Smooth muscle cell (in vitro differentiated cells): ENCODE measurements around the gene HTR2B. TPM values are rescaled to one million over a fixed set of nuclear protein-coding genes. Genes with fewer than 3 reads are reported as not detected.
"Not testable (repeated sequence)": the region's sequence is repeated elsewhere in the genome, so short reads cannot be mapped to it uniquely, and the experiment has no call there.

Experiments used
- DNase-seq: peaks from one replicate; lab custom pipeline; 2025; ENCODE audit not compliant: unreplicated experiment; lab: John Stamatoyannopoulos, UW
- H2AFZ ChIP-seq: fragments of 200-600 bp; sonication (generic); 2 replicates; pipeline ENCODE4 v1.6.0; 2016; ENCODE audit warnings: antibody characterized with exemption, low read depth, mild to moderate bottlenecking
- H3F3A ChIP-seq: fragments of 200-600 bp; sonication (generic); 2 replicates; pipeline ENCODE4 v1.6.0; 2017; ENCODE audit warnings: antibody characterized with exemption, low read depth
- H3K27ac ChIP-seq: fragments of 200-600 bp; sonication (generic); 2 replicates; pipeline ENCODE4 v1.5.1; 2016; ENCODE audit warnings: low read depth, mild to moderate bottlenecking
- H3K27me3 ChIP-seq: fragments of 200-600 bp; sonication (generic); 2 replicates; pipeline ENCODE4 v1.6.1; 2016; ENCODE audit warnings: low read depth, mild to moderate bottlenecking
- H3K36me3 ChIP-seq: fragments of 200-600 bp; sonication (generic); 2 replicates; pipeline ENCODE4 v1.5.1; 2016; ENCODE audit warnings: low read depth
- H3K4me1 ChIP-seq: fragments of 200-600 bp; sonication (generic); 2 replicates; pipeline ENCODE4 v1.5.1; 2016; ENCODE audit warnings: low read depth
- H3K4me2 ChIP-seq: fragments of 200-600 bp; sonication (generic); 2 replicates; pipeline ENCODE4 v1.6.0; 2016; ENCODE audit warnings: mild to moderate bottlenecking
- H3K4me3 ChIP-seq: fragments of 200-600 bp; sonication (generic); 2 replicates; pipeline ENCODE4 v1.5.1; 2016; ENCODE audit warnings: mild to moderate bottlenecking
- H3K79me2 ChIP-seq: fragments of 200-600 bp; sonication (generic); 2 replicates; pipeline ENCODE4 v1.6.0; 2016; ENCODE audit warnings: low read depth, mild to moderate bottlenecking
- H3K9ac ChIP-seq: fragments of 200-600 bp; sonication (generic); 2 replicates; pipeline ENCODE4 v1.6.0; 2016; ENCODE audit warnings: low read depth
- H3K9me3 ChIP-seq: fragments of 200-600 bp; sonication (generic); replicated peaks from 2 replicates; pipeline ENCODE4 v1.5.1; 2016; ENCODE audit warnings: low read depth
- H4K20me1 ChIP-seq: fragments of 200-600 bp; sonication (generic); 2 replicates; pipeline ENCODE4 v1.6.0; 2016; ENCODE audit warnings: low read depth
- CTCF ChIP-seq: fragments of 200-600 bp; sonication (generic); IDR thresholded peaks from 2 replicates; pipeline ENCODE4 v1.5.1; 2017; ENCODE audit warnings: borderline replicate concordance, mild to moderate bottlenecking, antibody characterized with exemption; ENCODE audit not compliant: insufficient read depth, poor library complexity, severe bottlenecking
- WGBS: methylation state at CpG from one replicate; pipeline ENCODE4 v1.1.7; 2016; ENCODE audit warnings: low lambda C conversion rate; 5-methylcytosine and 5-hydroxymethylcytosine counted together
- polyA plus RNA-seq: library from polyadenylated mRNA; unstranded; fragments of >200 nt; fragmentation: Nextera tagmentation; extraction: Ambion mirVana; gene quantifications from 2 replicates; pipeline ENCODE4 v1.2.1, GENCODE V29; 2016
- total RNA-seq: library from RNA; depleted of rRNA; stranded (reverse); fragments of >200 nt; gene quantifications from 2 replicates; pipeline ENCODE4 v1.2.3, GENCODE V29; 2014

The HTR2B gene
- total and polyA plus RNA-seq, 2 experiments from 2014 or later, result 0.07 TPM; not detected in 1

DNA sequence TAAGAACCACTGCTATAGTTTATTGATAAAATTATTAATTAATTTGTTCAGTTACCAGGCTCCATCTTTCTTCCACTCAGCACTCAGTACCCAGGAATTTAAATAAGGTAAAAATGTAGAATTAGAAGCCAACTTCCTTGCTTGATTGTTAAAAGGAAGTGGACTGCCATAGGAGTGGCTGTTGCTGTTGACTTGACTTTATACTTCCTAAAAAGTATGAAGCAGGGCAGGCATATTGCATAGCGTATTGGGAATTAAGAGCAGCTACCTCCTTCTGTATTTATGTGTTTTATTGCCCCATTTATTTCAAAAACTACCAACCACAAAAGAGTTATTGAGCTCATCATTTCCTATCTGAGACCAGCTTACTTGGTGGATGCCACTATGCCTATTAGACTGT is 40.3 kb downstream of the HTR2B start:
- H3K36me3 ChIP-seq, result peaks cover 61% of the 10 kb centered on the region
- no peak for TF ChIP-seq CTCF
- WGBS, result 97% methylated on average over 1 of the region's 1 CpG

GRCh38 chr2:231069379-231070054 is 55.3 kb downstream of the HTR2B start:
- H3K4me2 ChIP-seq, result peak overlapping the region; percentile 57
- H3K9me3 ChIP-seq, result no peaks in the 10 kb centered on the region
- peaks cover 37% of the 10 kb centered on the region for H4K20me1 ChIP-seq
- H3K4me1 ChIP-seq, result no peaks in the 10 kb centered on the region
- no peaks in the 10 kb centered on the region for H3K27me3 ChIP-seq
- no peak for TF ChIP-seq CTCF
- 100% methylated on average over 1 of the region's 1 CpG for WGBS
- peaks cover 42% of the 10 kb centered on the region for H3K36me3 ChIP-seq
- no peak overlapping the region for H3K9ac ChIP-seq
- peak overlapping the region; percentile 90 for H3K27ac ChIP-seq
- DNase-seq, result no peak
- H3K4me3 ChIP-seq, result no peak overlapping the region
- H3K79me2 ChIP-seq, result peaks cover 11% of the 10 kb centered on the region
- H2AFZ ChIP-seq, result no peak overlapping the region
- peaks cover 19% of the 10 kb centered on the region for H3F3A ChIP-seq

More for the DNA sequence above, 40.3 kb downstream of the HTR2B start:
- DNase-seq, result no peak
- Histone ChIP-seq H3F3A (no peaks in the 10 kb centered on the region), H3K4me1 (no peaks in the 10 kb centered on the region), H4K20me1 (no peaks in the 10 kb centered on the region), H3K79me2 (no peaks in the 10 kb centered on the region), H3K9ac (no peak overlapping the region), H3K9me3 (no peaks in the 10 kb centered on the region), H2AFZ (no peak overlapping the region), H3K4me3 (no peak overlapping the region), H3K27me3 (no peaks in the 10 kb centered on the region), H3K27ac (no peak overlapping the region), H3K4me2 (no peak overlapping the region)

GRCh38 chr2:231068525-231069222 is 56.2 kb downstream of the HTR2B start:
- H3K4me2 ChIP-seq, result peak overlapping the region; percentile 57
- DNase-seq, result no peak
- peaks cover 44% of the 10 kb centered on the region for H4K20me1 ChIP-seq
- no peaks in the 10 kb centered on the region for H3K4me1 ChIP-seq
- H3K79me2 ChIP-seq, result peaks cover 9% of the 10 kb centered on the region
- WGBS, result 56% methylated on average over 5 of the region's 5 CpGs
- no peaks in the 10 kb centered on the region for H3K9me3 ChIP-seq
- TF ChIP-seq CTCF, result no peak
- H3K27ac ChIP-seq, result peak overlapping the region; percentile 90
- no peak overlapping the region for H2AFZ ChIP-seq
- peaks cover 45% of the 10 kb centered on the region for H3K36me3 ChIP-seq
- no peak overlapping the region for H3K4me3 ChIP-seq
- no peak overlapping the region for H3K9ac ChIP-seq
- peaks cover 19% of the 10 kb centered on the region for H3F3A ChIP-seq
- H3K27me3 ChIP-seq, result no peaks in the 10 kb centered on the region

DNA sequence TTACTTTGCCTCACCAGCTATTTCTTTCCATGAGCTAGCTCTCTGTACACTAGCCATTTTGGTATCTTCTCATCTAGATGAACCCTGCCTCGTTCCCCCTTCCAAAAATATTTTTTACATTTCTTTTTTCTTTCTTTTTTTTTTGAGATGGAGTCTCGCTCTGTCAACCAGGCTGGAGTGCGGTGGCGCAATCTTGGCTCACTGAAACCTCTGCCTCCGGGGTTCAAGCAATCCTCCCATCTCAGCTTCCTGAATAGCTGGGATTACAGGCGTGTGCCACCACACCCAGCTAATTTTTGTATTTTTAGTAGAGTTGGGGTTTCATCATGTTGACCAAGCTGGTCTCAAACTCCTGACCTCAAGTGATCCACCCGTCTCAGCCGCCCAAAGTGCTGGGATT is 57.3 kb downstream of the HTR2B start:
- not testable (repeated sequence) for H3K9ac ChIP-seq, H3K27me3 ChIP-seq, H3K4me1 ChIP-seq, H3K4me3 ChIP-seq, H2AFZ ChIP-seq, H3K4me2 ChIP-seq, H3K9me3 ChIP-seq, DNase-seq
- Histone ChIP-seq H3K79me2 (peaks cover 10% of the 10 kb centered on the region), H3F3A (peaks cover 19% of the 10 kb centered on the region), H4K20me1 (peaks cover 48% of the 10 kb centered on the region), H3K36me3 (peaks cover 50% of the 10 kb centered on the region), H3K27ac (peak overlapping the region; percentile 90)
- 95% methylated on average over 8 of the region's 8 CpGs for WGBS
